ENCODE results near the gene ABRACL.
A peak's percentile ranks its signal among the peaks of the same experiment; 100 is the strongest.
"Not testable (repeated sequence)": the region's sequence is repeated elsewhere in the genome, so short reads cannot be mapped to it uniquely, and the experiment has no call there.

The ABRACL gene

DNA sequence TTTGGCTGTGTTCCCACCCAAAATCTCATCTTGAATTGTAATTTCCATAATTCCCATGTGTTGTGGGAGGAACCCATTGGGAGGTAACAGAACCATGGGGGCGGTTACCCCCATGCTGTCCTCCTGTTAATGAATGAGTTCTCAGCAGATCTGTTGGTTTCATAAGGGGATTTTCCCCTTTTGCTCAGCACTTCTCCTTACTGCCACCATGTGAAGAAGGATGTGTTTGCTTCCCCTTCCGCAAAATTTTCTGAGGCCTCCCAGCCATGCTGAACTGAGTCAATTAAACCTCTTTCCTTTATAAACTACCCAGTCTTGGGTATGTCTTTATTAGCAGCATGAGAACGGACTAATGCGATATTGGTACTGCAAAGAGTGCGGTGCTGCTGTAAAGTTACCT, 35.6 kb upstream of the ABRACL start:
- peaks cover 14% of the 10 kb centered on the region for H3K4me1 ChIP-seq (ENCODE audit: control insufficient read depth, insufficient read depth, low read length)
- H3K4me3 ChIP-seq (ENCODE audit: low read length); H3K9me3 ChIP-seq (ENCODE audit: control insufficient read depth, low read length); DNase-seq (ENCODE audit: low read depth); H3K9ac ChIP-seq (ENCODE audit: low read length); H3K36me3 ChIP-seq (ENCODE audit: control insufficient read depth, insufficient read depth, low read length, severe bottlenecking); H3K27me3 ChIP-seq (replicated peaks; ENCODE audit: control insufficient read depth, insufficient read depth, low read length): not testable (repeated sequence)

DNA sequence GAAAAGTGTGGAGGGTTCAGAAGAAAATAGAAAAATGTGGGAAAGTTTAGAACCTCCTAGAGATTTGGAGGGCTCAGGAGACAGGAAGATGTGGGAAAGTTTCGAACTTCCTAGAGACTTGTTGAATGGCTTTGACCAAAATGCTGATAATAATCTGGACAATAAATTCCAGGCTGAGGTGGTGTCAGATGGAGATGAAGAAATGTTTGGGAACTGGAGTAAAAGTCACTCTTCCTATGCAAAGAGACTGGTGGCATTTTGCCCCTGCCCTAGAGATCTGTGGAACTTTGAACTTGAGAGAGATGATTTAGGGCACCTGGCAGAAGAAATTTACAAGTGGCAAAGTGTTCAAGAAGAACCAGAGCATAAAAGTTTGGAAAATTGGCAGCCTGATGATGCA, 35.1 kb upstream of the ABRACL start:
- H3K4me3 ChIP-seq (ENCODE audit: low read length); H3K36me3 ChIP-seq (ENCODE audit: control insufficient read depth, insufficient read depth, low read length, severe bottlenecking); H3K27me3 ChIP-seq (replicated peaks; ENCODE audit: control insufficient read depth, insufficient read depth, low read length); DNase-seq (ENCODE audit: low read depth); H3K9me3 ChIP-seq (ENCODE audit: control insufficient read depth, low read length); H3K9ac ChIP-seq (ENCODE audit: low read length): not testable (repeated sequence)
- H3K4me1 ChIP-seq (ENCODE audit: control insufficient read depth, insufficient read depth, low read length) = peaks cover 13% of the 10 kb centered on the region

- no peaks in the 10 kb centered on the region for H3K36me3 ChIP-seq (ENCODE audit: control insufficient read depth, insufficient read depth, low read length, severe bottlenecking)
- no peak overlapping the region for H3K9ac ChIP-seq (ENCODE audit: low read length)
- no peaks in the 10 kb centered on the region for H3K9me3 ChIP-seq (ENCODE audit: control insufficient read depth, low read length)
- no peak overlapping the region for H3K4me3 ChIP-seq (ENCODE audit: low read length)
- H3K4me1 ChIP-seq (ENCODE audit: control insufficient read depth, insufficient read depth, low read length) = peaks cover 10% of the 10 kb centered on the region
- H3K27me3 ChIP-seq (replicated peaks; ENCODE audit: control insufficient read depth, insufficient read depth, low read length) = peaks cover 3% of the 10 kb centered on the region
- DNase-seq (ENCODE audit: low read depth) = peak; percentile 55
Measured at GRCh38 chr6:138996524-138996923, 32.0 kb upstream of the ABRACL start.

DNA sequence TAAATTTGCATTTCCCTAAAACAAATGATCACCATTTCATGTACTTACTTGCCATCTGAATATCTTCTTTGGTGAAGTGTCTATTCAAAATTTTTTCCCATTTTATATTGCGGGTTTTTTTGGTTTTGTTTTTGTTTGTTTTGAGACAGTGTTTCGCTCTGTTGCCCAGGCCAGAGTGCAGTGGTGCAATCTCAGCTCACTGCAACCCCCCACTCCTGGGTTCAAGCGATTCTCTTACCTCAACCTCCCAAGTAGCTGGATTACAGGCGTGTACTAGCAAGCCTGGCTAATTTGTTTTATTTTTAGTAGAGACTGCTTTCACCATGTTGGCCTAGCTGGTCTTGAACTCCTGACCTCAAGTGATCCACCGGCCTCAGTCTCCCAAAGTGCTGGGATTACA, 31.4 kb upstream of the ABRACL start:
- Histone ChIP-seq H3K9ac (ENCODE audit: low read length) (no peak overlapping the region), H3K4me1 (ENCODE audit: control insufficient read depth, insufficient read depth, low read length) (peaks cover 10% of the 10 kb centered on the region), H3K4me3 (ENCODE audit: low read length) (no peak overlapping the region), H3K9me3 (ENCODE audit: control insufficient read depth, low read length) (no peaks in the 10 kb centered on the region), H3K36me3 (ENCODE audit: control insufficient read depth, insufficient read depth, low read length, severe bottlenecking) (no peaks in the 10 kb centered on the region), H3K27me3 (replicated peaks; ENCODE audit: control insufficient read depth, insufficient read depth, low read length) (peaks cover 3% of the 10 kb centered on the region)
- no peak for DNase-seq (ENCODE audit: low read depth)

- Histone ChIP-seq H3K27me3 (replicated peaks; ENCODE audit: control insufficient read depth, insufficient read depth, low read length) (no peaks in the 10 kb centered on the region), H3K4me3 (ENCODE audit: low read length) (no peak overlapping the region), H3K9ac (ENCODE audit: low read length) (no peak overlapping the region), H3K9me3 (ENCODE audit: control insufficient read depth, low read length) (no peaks in the 10 kb centered on the region), H3K4me1 (ENCODE audit: control insufficient read depth, insufficient read depth, low read length) (no peaks in the 10 kb centered on the region), H3K36me3 (ENCODE audit: control insufficient read depth, insufficient read depth, low read length, severe bottlenecking) (no peaks in the 10 kb centered on the region)
- peak; percentile 38 for DNase-seq (ENCODE audit: low read depth)
Measured at GRCh38 chr6:138999949-139000725, 28.4 kb upstream of the ABRACL start.

GRCh38 chr6:139003751-139004150, 24.8 kb upstream of the ABRACL start:
- no peaks in the 10 kb centered on the region for H3K9me3 ChIP-seq (ENCODE audit: control insufficient read depth, low read length)
- no peak overlapping the region for H3K4me3 ChIP-seq (ENCODE audit: low read length)
- H3K4me1 ChIP-seq (ENCODE audit: control insufficient read depth, insufficient read depth, low read length) = no peaks in the 10 kb centered on the region
- H3K9ac ChIP-seq (ENCODE audit: low read length) = no peak overlapping the region
- H3K27me3 ChIP-seq (replicated peaks; ENCODE audit: control insufficient read depth, insufficient read depth, low read length) = no peaks in the 10 kb centered on the region
- no peaks in the 10 kb centered on the region for H3K36me3 ChIP-seq (ENCODE audit: control insufficient read depth, insufficient read depth, low read length, severe bottlenecking)
- no peak for DNase-seq (ENCODE audit: low read depth)

GRCh38 chr6:139006477-139006876, 22.1 kb upstream of the ABRACL start:
- Histone ChIP-seq H3K27me3 (replicated peaks; ENCODE audit: control insufficient read depth, insufficient read depth, low read length) (no peaks in the 10 kb centered on the region), H3K36me3 (ENCODE audit: control insufficient read depth, insufficient read depth, low read length, severe bottlenecking) (no peaks in the 10 kb centered on the region), H3K4me1 (ENCODE audit: control insufficient read depth, insufficient read depth, low read length) (no peaks in the 10 kb centered on the region), H3K9ac (ENCODE audit: low read length) (no peak overlapping the region), H3K4me3 (ENCODE audit: low read length) (no peak overlapping the region), H3K9me3 (ENCODE audit: control insufficient read depth, low read length) (no peaks in the 10 kb centered on the region)
- DNase-seq (ENCODE audit: low read depth) = no peak

- H3K36me3 ChIP-seq (ENCODE audit: control insufficient read depth, insufficient read depth, low read length, severe bottlenecking) = no peaks in the 10 kb centered on the region
- no peaks in the 10 kb centered on the region for H3K4me1 ChIP-seq (ENCODE audit: control insufficient read depth, insufficient read depth, low read length)
- no peaks in the 10 kb centered on the region for H3K27me3 ChIP-seq (replicated peaks; ENCODE audit: control insufficient read depth, insufficient read depth, low read length)
- no peak overlapping the region for H3K4me3 ChIP-seq (ENCODE audit: low read length)
- no peak for DNase-seq (ENCODE audit: low read depth)
- no peak overlapping the region for H3K9ac ChIP-seq (ENCODE audit: low read length)
- no peaks in the 10 kb centered on the region for H3K9me3 ChIP-seq (ENCODE audit: control insufficient read depth, low read length)
Measured at GRCh38 chr6:139007428-139007827, 21.1 kb upstream of the ABRACL start.

DNA sequence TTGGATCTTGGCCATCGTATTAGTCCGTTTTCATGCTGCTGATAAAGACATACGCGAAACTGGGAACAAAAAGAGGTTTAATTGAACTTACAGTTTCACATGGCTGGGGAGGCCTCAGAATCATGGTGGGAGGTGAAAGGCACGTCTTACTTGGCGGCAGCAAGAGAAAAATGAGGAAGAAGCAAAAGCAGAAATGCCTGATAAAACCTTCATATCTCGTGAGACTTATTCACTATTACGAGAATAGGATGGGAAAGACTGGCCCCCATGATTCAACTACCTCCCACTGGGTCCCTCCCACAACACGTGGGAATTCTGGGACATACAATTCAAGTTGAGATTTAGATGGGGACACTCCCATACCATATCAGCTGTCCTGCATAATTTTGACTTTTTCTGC, 20.4 kb upstream of the ABRACL start:
- peaks cover 2% of the 10 kb centered on the region for H3K27me3 ChIP-seq (replicated peaks; ENCODE audit: control insufficient read depth, insufficient read depth, low read length)
- H3K36me3 ChIP-seq (ENCODE audit: control insufficient read depth, insufficient read depth, low read length, severe bottlenecking) = no peaks in the 10 kb centered on the region
- H3K4me3 ChIP-seq (ENCODE audit: low read length) = no peak overlapping the region
- DNase-seq (ENCODE audit: low read depth) = no peak
- H3K9me3 ChIP-seq (ENCODE audit: control insufficient read depth, low read length) = no peaks in the 10 kb centered on the region
- H3K4me1 ChIP-seq (ENCODE audit: control insufficient read depth, insufficient read depth, low read length) = no peaks in the 10 kb centered on the region
- no peak overlapping the region for H3K9ac ChIP-seq (ENCODE audit: low read length)

GRCh38 chr6:139010674-139011073, 17.9 kb upstream of the ABRACL start:
- DNase-seq (ENCODE audit: low read depth) = no peak
- no peak overlapping the region for H3K4me3 ChIP-seq (ENCODE audit: low read length)
- no peak overlapping the region for H3K9ac ChIP-seq (ENCODE audit: low read length)
- peaks cover 4% of the 10 kb centered on the region for H3K27me3 ChIP-seq (replicated peaks; ENCODE audit: control insufficient read depth, insufficient read depth, low read length)
- no peaks in the 10 kb centered on the region for H3K9me3 ChIP-seq (ENCODE audit: control insufficient read depth, low read length)
- H3K4me1 ChIP-seq (ENCODE audit: control insufficient read depth, insufficient read depth, low read length) = no peaks in the 10 kb centered on the region
- H3K36me3 ChIP-seq (ENCODE audit: control insufficient read depth, insufficient read depth, low read length, severe bottlenecking) = no peaks in the 10 kb centered on the region

DNA sequence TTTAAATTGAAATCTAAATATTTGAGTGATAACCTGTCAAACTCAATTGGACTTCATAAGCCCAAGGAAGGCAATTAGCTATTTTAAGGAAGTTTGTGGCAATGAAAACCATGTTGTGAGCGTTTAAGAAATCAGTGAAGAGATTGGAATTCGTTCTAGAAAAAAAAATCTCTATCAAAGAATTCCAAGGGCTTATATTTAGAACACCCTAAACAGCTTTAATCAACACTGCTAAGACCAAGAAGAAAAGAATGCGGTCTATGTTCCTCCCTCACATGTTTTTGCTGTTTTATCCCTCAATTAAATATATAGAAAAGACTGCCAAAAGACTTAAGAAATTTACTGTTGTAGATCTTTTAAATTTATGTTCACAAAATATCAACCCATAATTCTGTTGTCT, 16.6 kb upstream of the ABRACL start:
- no peaks in the 10 kb centered on the region for H3K36me3 ChIP-seq (ENCODE audit: control insufficient read depth, insufficient read depth, low read length, severe bottlenecking)
- DNase-seq (ENCODE audit: low read depth) = no peak
- no peak overlapping the region for H3K4me3 ChIP-seq (ENCODE audit: low read length)
- H3K4me1 ChIP-seq (ENCODE audit: control insufficient read depth, insufficient read depth, low read length) = no peaks in the 10 kb centered on the region
- peaks cover 4% of the 10 kb centered on the region for H3K27me3 ChIP-seq (replicated peaks; ENCODE audit: control insufficient read depth, insufficient read depth, low read length)
- H3K9ac ChIP-seq (ENCODE audit: low read length) = no peak overlapping the region
- H3K9me3 ChIP-seq (ENCODE audit: control insufficient read depth, low read length) = no peaks in the 10 kb centered on the region
